Astrocyte (in vitro differentiated cells and primary cell): Measurements from ENCODE around the gene ADARB2. TPM values are rescaled to one million over a fixed set of nuclear protein-coding genes. Genes with fewer than 3 reads are reported as not detected.

Source experiments
- DNase-seq: peaks from one replicate; pipeline ENCODE4 v3.0.0-alpha.2; 2010; ENCODE audit warnings: low read depth
- FAIRE-seq: peaks from 2 replicates; lab custom pipeline; 2011; peaks lifted over from hg19 to GRCh38; lab: Jason Lieb, UNC
- H2AFZ ChIP-seq: 2 replicates; pipeline ENCODE4 v1.6.0; 2012; ENCODE audit warnings: low read depth, low read length, inconsistent platforms
- H3K27ac ChIP-seq: 2 replicates; pipeline ENCODE4 v1.5.1; 2011; ENCODE audit warnings: low read depth, low read length, inconsistent platforms
- H3K27me3 ChIP-seq: 2 replicates; pipeline ENCODE4 v1.6.0; 2011; ENCODE audit warnings: low read length, inconsistent platforms; ENCODE audit not compliant: insufficient read depth
- H3K36me3 ChIP-seq: 2 replicates; pipeline ENCODE4 v1.5.1; 2011; ENCODE audit warnings: low read length, inconsistent platforms; ENCODE audit not compliant: insufficient read depth
- H3K4me1 ChIP-seq: 2 replicates; pipeline ENCODE4 v1.5.1; 2011; ENCODE audit warnings: low read length, inconsistent platforms; ENCODE audit not compliant: insufficient read depth
- H3K4me2 ChIP-seq: 2 replicates; pipeline ENCODE4 v1.6.0; 2012; ENCODE audit warnings: low read length, inconsistent platforms
- H3K4me3 ChIP-seq: 2 replicates; pipeline ENCODE4 v1.5.1; 2011; ENCODE audit warnings: low read depth, mild to moderate bottlenecking, low read length, inconsistent platforms; ENCODE audit not compliant: insufficient read depth
- H3K79me2 ChIP-seq: 2 replicates; pipeline ENCODE4 v1.6.0; 2012; ENCODE audit warnings: mild to moderate bottlenecking, low read length, inconsistent platforms; ENCODE audit not compliant: insufficient read depth
- H3K9ac ChIP-seq: 2 replicates; pipeline ENCODE4 v1.6.0; 2012; ENCODE audit warnings: mild to moderate bottlenecking, low read length, inconsistent platforms
- H3K9me3 ChIP-seq: 2 replicates; pipeline ENCODE4 v1.5.1; 2012; ENCODE audit warnings: low read depth, mild to moderate bottlenecking, low read length, inconsistent platforms; ENCODE audit not compliant: insufficient read depth
- H4K20me1 ChIP-seq: 2 replicates; pipeline ENCODE4 v1.6.0; 2012; ENCODE audit warnings: low read length, inconsistent platforms; ENCODE audit not compliant: insufficient read depth
- H3K27ac Mint-ChIP-seq: one replicate; pipeline ENCODE4 v1.8.0; 2021; ENCODE audit warnings: mild to moderate bottlenecking, mixed read lengths; ENCODE audit not compliant: unreplicated experiment
- H3K27me3 Mint-ChIP-seq: one replicate; pipeline ENCODE4 v1.8.0; 2021; ENCODE audit warnings: low read depth, mixed read lengths; ENCODE audit not compliant: unreplicated experiment
- H3K36me3 Mint-ChIP-seq: one replicate; pipeline ENCODE4 v1.8.0; 2021; ENCODE audit warnings: low read depth, mixed read lengths; ENCODE audit not compliant: unreplicated experiment
- H3K4me1 Mint-ChIP-seq: one replicate; pipeline ENCODE4 v1.8.0; 2021; ENCODE audit warnings: low read depth, mixed read lengths; ENCODE audit not compliant: unreplicated experiment
- H3K4me3 Mint-ChIP-seq: one replicate; pipeline ENCODE4 v1.8.0; 2021; ENCODE audit warnings: mild to moderate bottlenecking, moderate library complexity, mixed read lengths; ENCODE audit not compliant: unreplicated experiment
- H3K9me3 Mint-ChIP-seq: one replicate; pipeline ENCODE4 v1.8.0; 2021; ENCODE audit warnings: mild to moderate bottlenecking, mixed read lengths; ENCODE audit not compliant: unreplicated experiment
- CTCF ChIP-seq: IDR thresholded peaks from 2 replicates; pipeline ENCODE4 v1.5.1; 2011; ENCODE audit warnings: low read depth, mild to moderate bottlenecking, inconsistent platforms, low read length, moderate library complexity; ENCODE audit not compliant: insufficient read depth
- EZH2 ChIP-seq: IDR thresholded peaks from 2 replicates; pipeline ENCODE4 v1.6.1; 2012; ENCODE audit warnings: mild to moderate bottlenecking, low read length, inconsistent platforms; ENCODE audit not compliant: insufficient read depth
- total RNA-seq: library from RNA; stranded (reverse); gene quantifications from 2 replicates; pipeline ENCODE4 v1.2.1, GENCODE V29; 2021

ADARB2 gene
- total RNA-seq, 1 donor from 2014 or later: 0.18 TPM

DNA sequence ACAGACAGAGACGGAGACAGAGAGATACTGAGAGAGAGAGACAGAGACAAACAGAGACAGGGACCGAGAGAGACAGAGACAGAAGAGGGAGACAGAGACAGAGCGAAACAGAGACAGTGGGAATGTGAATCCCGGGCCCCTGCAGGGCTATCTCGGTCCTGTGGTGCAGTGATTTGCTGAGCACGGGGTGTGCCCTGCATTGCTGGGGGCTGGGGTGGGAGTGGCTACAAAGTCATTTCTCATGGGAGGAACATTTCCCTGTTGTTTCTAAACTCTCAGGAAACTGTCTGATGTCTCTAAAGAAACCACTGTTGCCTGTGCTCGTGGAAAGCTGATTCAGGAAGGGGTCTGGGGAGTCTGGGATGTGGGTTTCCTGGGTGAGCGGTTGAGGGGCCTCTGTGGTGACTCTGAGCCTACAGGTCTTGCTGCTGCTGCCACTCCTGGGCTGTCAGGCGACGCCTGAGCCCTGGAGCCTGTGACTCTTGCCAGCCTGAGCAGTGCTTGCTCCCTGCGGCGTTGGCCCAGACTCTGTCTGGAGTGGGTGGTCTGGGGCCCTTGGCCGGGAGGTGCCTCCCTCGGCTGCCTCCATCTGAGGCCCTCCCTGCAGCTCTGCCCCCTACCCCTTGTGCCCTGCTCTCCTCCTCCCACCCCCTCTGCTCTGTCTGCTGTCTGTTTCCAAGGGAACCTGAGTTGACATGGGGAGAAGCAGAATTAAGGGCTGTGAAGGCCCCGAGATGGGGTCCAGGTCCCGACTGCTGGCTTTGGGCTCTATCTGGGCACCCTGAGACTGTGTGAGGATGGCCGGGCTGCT is 389.2 kb downstream of the ADARB2 start:
- no peak for DNase-seq
- Histone ChIP-seq H3K9me3 (no peaks in the 10 kb centered on the region), H3K79me2 (no peaks in the 10 kb centered on the region), H3K27me3 (no peaks in the 10 kb centered on the region), H4K20me1 (no peaks in the 10 kb centered on the region), H3K4me1 (no peaks in the 10 kb centered on the region), H3K36me3 (no peaks in the 10 kb centered on the region), H3K4me2 (no peak overlapping the region), H2AFZ (no peak overlapping the region), H3K4me3 (no peak overlapping the region), H3K27ac (no peak overlapping the region), H3K9ac (no peak overlapping the region)
- Mint-ChIP-seq H3K4me1 (peaks cover 11% of the 10 kb centered on the region), H3K9me3 (peaks cover 8% of the 10 kb centered on the region), H3K27me3 (peaks cover 33% of the 10 kb centered on the region), H3K4me3 (no peak overlapping the region), H3K27ac (no peak overlapping the region), H3K36me3 (peaks cover 4% of the 10 kb centered on the region)
- no peak for FAIRE-seq
- no peak for TF ChIP-seq EZH2
- no peak for TF ChIP-seq CTCF

- no peaks in the 10 kb centered on the region for H3K36me3 ChIP-seq
- no peak overlapping the region for H3K9ac ChIP-seq
- Mint-ChIP-seq H3K36me3 (peaks cover 4% of the 10 kb centered on the region), H3K4me1 (peaks cover 16% of the 10 kb centered on the region), H3K9me3 (peaks cover 8% of the 10 kb centered on the region), H3K27me3 (peaks cover 39% of the 10 kb centered on the region), H3K4me3 (no peak overlapping the region), H3K27ac (no peak overlapping the region)
- no peak overlapping the region for H3K27ac ChIP-seq
- no peaks in the 10 kb centered on the region for H4K20me1 ChIP-seq
- no peaks in the 10 kb centered on the region for H3K4me1 ChIP-seq
- no peak overlapping the region for H3K4me2 ChIP-seq
- no peaks in the 10 kb centered on the region for H3K9me3 ChIP-seq
- no peak for DNase-seq
- no peak for FAIRE-seq
- H2AFZ ChIP-seq: no peak overlapping the region
- H3K27me3 ChIP-seq: no peaks in the 10 kb centered on the region
- H3K79me2 ChIP-seq: no peaks in the 10 kb centered on the region
- TF ChIP-seq CTCF (no peak), EZH2 (no peak)
- H3K4me3 ChIP-seq: no peak overlapping the region
These were observed 389.8 kb downstream of the ADARB2 start for GRCh38 chr10:1347525-1347924.

DNA sequence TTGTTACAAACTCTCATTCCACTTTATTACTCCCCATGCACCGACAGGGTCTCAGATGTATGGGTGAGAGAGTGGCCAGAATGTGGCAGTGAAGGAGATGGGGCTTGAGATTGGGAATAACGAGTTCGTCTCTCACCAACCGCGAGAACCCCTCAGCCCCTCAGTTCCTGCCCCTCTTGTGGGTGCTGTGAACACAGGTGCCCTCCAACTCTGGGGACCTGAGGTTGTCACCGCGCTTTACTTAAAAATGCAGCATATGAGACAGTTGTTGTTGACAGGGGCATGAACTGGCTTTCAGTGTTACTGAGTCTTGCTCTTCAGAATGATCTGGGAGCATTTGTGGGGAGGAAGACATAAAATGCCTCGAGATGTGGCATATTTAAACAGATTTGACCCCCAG is 391.1 kb downstream of the ADARB2 start:
- FAIRE-seq: no peak
- no peaks in the 10 kb centered on the region for H3K9me3 ChIP-seq
- H3K4me2 ChIP-seq: no peak overlapping the region
- Mint-ChIP-seq H3K4me1 (peaks cover 16% of the 10 kb centered on the region), H3K27ac (no peak overlapping the region), H3K36me3 (peaks cover 4% of the 10 kb centered on the region), H3K9me3 (peaks cover 8% of the 10 kb centered on the region), H3K4me3 (no peak overlapping the region), H3K27me3 (peaks cover 49% of the 10 kb centered on the region)
- no peaks in the 10 kb centered on the region for H3K27me3 ChIP-seq
- TF ChIP-seq EZH2 (no peak), CTCF (no peak)
- H3K4me3 ChIP-seq: no peak overlapping the region
- no peak for DNase-seq
- H3K27ac ChIP-seq: no peak overlapping the region
- no peaks in the 10 kb centered on the region for H3K79me2 ChIP-seq
- no peaks in the 10 kb centered on the region for H3K36me3 ChIP-seq
- no peaks in the 10 kb centered on the region for H4K20me1 ChIP-seq
- H3K4me1 ChIP-seq: no peaks in the 10 kb centered on the region
- no peak overlapping the region for H3K9ac ChIP-seq
- H2AFZ ChIP-seq: no peak overlapping the region
